Caco-2 (cell line): ENCODE measurements around the gene ZNF276. TPM values are rescaled to one million over a fixed set of nuclear protein-coding genes. Genes with fewer than 3 reads are reported as not detected.
"Not testable (repeated sequence)": the region's sequence is repeated elsewhere in the genome, so short reads cannot be mapped to it uniquely, and the experiment has no call there.

Source experiments
- BruUV-seq: library from RNA; stranded (reverse); fragments of 400-500 nt; replicated peaks from 2 replicates; lab custom pipeline; 2021; lab: Mats Ljungman, UMichigan
- CTCF ChIA-PET: fragments of 300-600 bp; sonication (Branson Sonifier 250); formaldehyde crosslinking; loops from one replicate; lab custom pipeline; 2022; ENCODE audit warnings: antibody characterized with exemption; lab: Charles Lee
- POLR2A ChIA-PET: fragments of 300-600 bp; sonication (Branson Sonifier 250); formaldehyde crosslinking; loops from one replicate; lab custom pipeline; 2022; ENCODE audit warnings: antibody characterized with exemption; lab: Charles Lee
- DNase-seq, 2 experiments: peaks; one replicate each; pipeline versions ENCODE4 v3.0.0 to v3.0.0-alpha.2; 2020 to 2022
- H3K27me3 ChIP-seq: replicated peaks from 2 replicates; pipeline ENCODE4 v1.6.0; 2011; ENCODE audit warnings: low read length; ENCODE audit not compliant: control insufficient read depth, insufficient read depth
- H3K36me3 ChIP-seq: 2 replicates; pipeline ENCODE4 v1.5.1; 2011; ENCODE audit warnings: low read length; ENCODE audit not compliant: control insufficient read depth, insufficient read depth
- H3K4me1 ChIP-seq: fragments of 250-450 bp; sonication (Bioruptor Pico); 2 replicates; pipeline ENCODE4 v1.5.1; 2020; ENCODE audit warnings: mild to moderate bottlenecking
- H3K4me3 ChIP-seq: 2 replicates; pipeline ENCODE4 v1.5.1; 2011; ENCODE audit warnings: low read depth, mild to moderate bottlenecking, control low read depth, low read length
- H3K9me3 ChIP-seq: fragments of 250-450 bp; sonication (Bioruptor Pico); 2 replicates; pipeline ENCODE4 v1.5.1; 2020; ENCODE audit warnings: mild to moderate bottlenecking, moderate library complexity
- H3K27ac Mint-ChIP-seq: one replicate; pipeline ENCODE4 v1.8.0; 2022; ENCODE audit warnings: mixed read lengths; ENCODE audit not compliant: unreplicated experiment
- H3K27me3 Mint-ChIP-seq: one replicate; pipeline ENCODE4 v1.8.0; 2022; ENCODE audit warnings: mixed read lengths; ENCODE audit not compliant: insufficient read depth, unreplicated experiment
- H3K36me3 Mint-ChIP-seq: one replicate; pipeline ENCODE4 v1.8.0; 2022; ENCODE audit warnings: mild to moderate bottlenecking, mixed read lengths; ENCODE audit not compliant: insufficient read depth, unreplicated experiment
- H3K4me1 Mint-ChIP-seq: one replicate; pipeline ENCODE4 v1.8.0; 2022; ENCODE audit warnings: low read depth, mixed read lengths; ENCODE audit not compliant: unreplicated experiment
- H3K4me3 Mint-ChIP-seq: one replicate; pipeline ENCODE4 v1.8.0; 2022; ENCODE audit warnings: mild to moderate bottlenecking, moderate library complexity, mixed read lengths; ENCODE audit not compliant: unreplicated experiment
- H3K9me3 Mint-ChIP-seq: one replicate; pipeline ENCODE4 v1.8.0; 2022; ENCODE audit warnings: mixed read lengths; ENCODE audit not compliant: unreplicated experiment
- intact Hi-C: fragments of 100-400 bp; cut with micrococcal nuclease; formaldehyde crosslinking; loops from one replicate; pipeline ENCODE4 v1.10.0; 2022; ENCODE audit not compliant: unreplicated experiment
- total RNA-seq: library from RNA; stranded (reverse); gene quantifications from 2 replicates; pipeline ENCODE4 v1.2.3, GENCODE V29; 2022
- TF ChIP-seq, protein P1 (sequence below), 2 experiments: fragments of 200-600 bp in 1 of 2; IDR thresholded peaks; 1 replicate in 1 of 2; 2 replicates in 1 of 2; pipeline versions ENCODE4 v1.5.1 to v1.8.0; 2011 to 2022; ENCODE audit warnings: antibody characterized with exemption in 1 of 2, control low read depth in 1 of 2, inconsistent platforms in 1 of 2, low read depth in 1 of 2, low read length in 1 of 2, mild to moderate bottlenecking in 1 of 2, moderate library complexity in 1 of 2; ENCODE audit not compliant: insufficient read depth in 1 of 2, severe bottlenecking in 1 of 2, unreplicated experiment in 1 of 2

Gene ZNF276
- total RNA-seq, 1 experiment from 2014 or later: 28.1 TPM

DNA sequence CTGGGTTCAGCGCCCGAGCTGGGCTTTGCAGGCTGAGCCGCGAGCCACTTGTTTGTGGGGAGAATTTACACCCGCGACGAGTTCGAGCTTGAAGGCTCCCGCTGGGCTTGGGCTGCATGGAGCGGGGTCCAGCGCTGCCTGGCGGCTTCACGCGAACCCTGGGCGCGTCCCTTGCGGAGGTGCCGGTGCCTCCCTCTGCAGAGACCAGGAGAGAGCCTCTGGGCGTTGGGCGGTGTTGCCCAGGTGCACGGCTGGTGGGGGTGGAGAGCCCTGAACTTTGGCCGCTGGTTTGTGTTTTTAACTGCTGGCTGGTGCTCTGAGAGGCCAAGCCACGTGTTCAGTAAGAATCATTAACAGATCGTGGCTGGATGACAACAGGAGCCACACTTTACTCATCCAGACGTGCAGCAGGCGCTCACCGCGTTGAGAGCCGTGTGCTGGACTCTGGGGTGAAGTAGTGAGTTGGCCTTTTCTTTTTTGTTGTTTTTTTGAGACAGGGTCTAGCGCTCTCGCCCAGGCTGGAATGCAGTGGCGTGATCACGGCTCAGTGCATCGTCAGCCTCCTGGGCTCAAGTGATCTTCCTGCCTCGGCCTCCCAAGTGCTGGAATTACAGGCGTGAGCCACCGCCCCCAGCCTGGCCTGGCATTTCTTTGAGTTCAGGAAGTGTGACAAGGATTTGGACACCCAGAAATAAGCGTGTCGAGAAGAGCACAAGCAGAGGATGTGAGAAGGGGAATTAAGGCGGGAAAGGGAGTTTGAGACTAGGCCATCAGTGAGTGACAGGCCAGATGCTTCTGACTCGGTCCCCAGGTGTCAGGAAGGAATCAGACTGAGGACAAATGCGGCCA lies 34.0 kb upstream of the ZNF276 start:
- Histone ChIP-seq H3K9me3 (peaks cover 9% of the 10 kb centered on the region; the same call in 1 of the 2 replicates), H3K4me1 (peaks cover 10% of the 10 kb centered on the region), H3K4me3 (peak overlapping the region; percentile 93), H3K36me3 (peaks cover 12% of the 10 kb centered on the region), H3K27me3 (no peaks in the 10 kb centered on the region)
- TSS peak; percentile 65 for BruUV-seq
- DNase-seq: peak; percentile 95
- H3K27me3 Mint-ChIP-seq: no peaks in the 10 kb centered on the region
- peaks cover 72% of the 10 kb centered on the region for H3K36me3 Mint-ChIP-seq
- peaks cover 14% of the 10 kb centered on the region for H3K9me3 Mint-ChIP-seq
- peaks cover 6% of the 10 kb centered on the region for H3K4me1 Mint-ChIP-seq
- H3K4me3 Mint-ChIP-seq: peak overlapping the region; percentile 71
- ChIA-PET CTCF (interaction anchor here (1.4 to 1.9 kb wide), 2 partner anchors 13 to 88 kb away, joined by 4 to 11 read pairs; partner anchors contain the start of gene SPATA2L), POLR2A (interaction anchor here (1.0 to 1.5 kb wide), 3 partner anchors 13 to 33 kb away, joined by 4 to 14 read pairs (median 6); partner anchors contain the start of genes CHMP1A, SPATA33 and VPS9D1)
- TF ChIP-seq, protein P1, sequence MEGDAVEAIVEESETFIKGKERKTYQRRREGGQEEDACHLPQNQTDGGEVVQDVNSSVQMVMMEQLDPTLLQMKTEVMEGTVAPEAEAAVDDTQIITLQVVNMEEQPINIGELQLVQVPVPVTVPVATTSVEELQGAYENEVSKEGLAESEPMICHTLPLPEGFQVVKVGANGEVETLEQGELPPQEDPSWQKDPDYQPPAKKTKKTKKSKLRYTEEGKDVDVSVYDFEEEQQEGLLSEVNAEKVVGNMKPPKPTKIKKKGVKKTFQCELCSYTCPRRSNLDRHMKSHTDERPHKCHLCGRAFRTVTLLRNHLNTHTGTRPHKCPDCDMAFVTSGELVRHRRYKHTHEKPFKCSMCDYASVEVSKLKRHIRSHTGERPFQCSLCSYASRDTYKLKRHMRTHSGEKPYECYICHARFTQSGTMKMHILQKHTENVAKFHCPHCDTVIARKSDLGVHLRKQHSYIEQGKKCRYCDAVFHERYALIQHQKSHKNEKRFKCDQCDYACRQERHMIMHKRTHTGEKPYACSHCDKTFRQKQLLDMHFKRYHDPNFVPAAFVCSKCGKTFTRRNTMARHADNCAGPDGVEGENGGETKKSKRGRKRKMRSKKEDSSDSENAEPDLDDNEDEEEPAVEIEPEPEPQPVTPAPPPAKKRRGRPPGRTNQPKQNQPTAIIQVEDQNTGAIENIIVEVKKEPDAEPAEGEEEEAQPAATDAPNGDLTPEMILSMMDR (IDR thresholded peaks at IDR 0.05; ENCODE audit: insufficient read depth in 1 of 2, low read depth in 1 of 2, low read length in 1 of 2, severe bottlenecking in 1 of 2, unreplicated experiment in 1 of 2): no peak
- H3K27ac Mint-ChIP-seq: peak overlapping the region; percentile 77
- intact Hi-C loops: loop anchor here (1.0 to 2.0 kb wide), 2 partner anchors 13 to 29 kb away; no protein-coding TSS in a partner anchor

DNA sequence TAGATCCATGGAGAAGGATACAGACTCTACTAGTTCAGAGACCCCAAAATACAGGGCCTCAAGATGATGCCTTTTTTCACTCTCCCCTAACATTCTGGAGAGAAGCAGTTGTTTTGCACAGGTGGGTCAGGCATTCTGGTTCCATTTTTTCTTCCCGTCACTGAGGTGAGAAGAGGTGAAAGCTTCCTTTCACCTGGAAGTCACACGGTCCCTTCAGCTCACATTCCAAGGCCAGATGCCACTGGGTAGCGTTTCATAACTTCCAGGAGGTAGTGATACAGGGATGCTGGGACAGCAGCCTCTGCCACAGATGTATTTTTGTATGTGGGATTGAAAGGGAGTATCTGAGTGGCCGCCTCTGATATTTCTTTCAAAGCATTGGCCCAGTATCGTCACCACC lies 32.9 kb upstream of the ZNF276 start:
- H3K9me3 Mint-ChIP-seq: peaks cover 10% of the 10 kb centered on the region
- H3K27ac Mint-ChIP-seq: peak overlapping the region; percentile 77
- peaks cover 9% of the 10 kb centered on the region; the same call in 1 of the 2 replicates for H3K9me3 ChIP-seq
- H3K27me3 Mint-ChIP-seq: no peaks in the 10 kb centered on the region
- peaks cover 13% of the 10 kb centered on the region for H3K36me3 ChIP-seq
- peaks cover 6% of the 10 kb centered on the region for H3K4me1 Mint-ChIP-seq
- no peaks in the 10 kb centered on the region for H3K27me3 ChIP-seq
- TF ChIP-seq, protein P1 (IDR thresholded peaks at IDR 0.05; ENCODE audit: insufficient read depth in 1 of 2, low read depth in 1 of 2, low read length in 1 of 2, severe bottlenecking in 1 of 2, unreplicated experiment in 1 of 2): no peak
- H3K4me1 ChIP-seq: peaks cover 10% of the 10 kb centered on the region
- no peak overlapping the region for H3K4me3 ChIP-seq
- DNase-seq: no peak
- BruUV-seq: no TSS peak
- peak overlapping the region; percentile 71 for H3K4me3 Mint-ChIP-seq
- H3K36me3 Mint-ChIP-seq: peaks cover 80% of the 10 kb centered on the region
- POLR2A ChIA-PET: interaction anchor here (0.6 kb wide), 1 partner anchor 13 kb away, joined by 3 read pairs; the partner anchor contains the start of gene SPATA2L
- intact Hi-C loops: no loop called here
- CTCF ChIA-PET: interaction anchor here (1.7 kb wide), 1 partner anchor 12 kb away, joined by 4 read pairs; no protein-coding TSS in a partner anchor

DNA sequence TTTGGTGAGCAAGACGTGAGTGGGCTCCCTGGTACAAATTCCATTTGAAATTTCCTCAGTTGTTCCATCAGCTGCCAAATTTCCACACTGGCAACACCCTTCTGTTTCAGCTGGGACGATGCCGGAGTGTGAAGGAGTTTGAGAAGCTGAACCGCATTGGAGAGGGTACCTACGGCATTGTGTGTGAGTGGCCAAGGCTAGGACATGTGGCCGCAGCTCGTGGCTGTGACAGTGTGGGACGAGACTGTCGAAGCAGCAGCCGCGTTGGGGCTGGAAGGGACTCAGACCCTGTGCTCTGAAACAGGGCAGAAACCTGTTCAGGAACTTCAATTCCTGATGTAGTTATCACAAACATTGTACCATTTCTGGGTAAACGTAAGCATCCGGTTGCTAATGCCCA lies 32.2 kb upstream of the ZNF276 start:
- Mint-ChIP-seq H3K4me3 (no peak overlapping the region), H3K27ac (no peak overlapping the region), H3K27me3 (no peaks in the 10 kb centered on the region), H3K36me3 (peaks cover 81% of the 10 kb centered on the region), H3K9me3 (peaks cover 10% of the 10 kb centered on the region), H3K4me1 (peaks cover 6% of the 10 kb centered on the region)
- TF ChIP-seq, protein P1 (IDR thresholded peaks at IDR 0.05; ENCODE audit: insufficient read depth in 1 of 2, low read depth in 1 of 2, low read length in 1 of 2, severe bottlenecking in 1 of 2, unreplicated experiment in 1 of 2): no peak
- Histone ChIP-seq H3K36me3 (peaks cover 13% of the 10 kb centered on the region), H3K4me3 (no peak overlapping the region), H3K27me3 (no peaks in the 10 kb centered on the region), H3K9me3 (peaks cover 6% of the 10 kb centered on the region; the same call in 1 of the 2 replicates), H3K4me1 (peaks cover 10% of the 10 kb centered on the region)
- DNase-seq: no peak
- ChIA-PET CTCF (interaction anchor here (1.7 kb wide), 1 partner anchor 11 kb away, joined by 4 read pairs; no protein-coding TSS in a partner anchor), POLR2A (no interaction called here)
- intact Hi-C loops: no loop called here
- BruUV-seq: no TSS peak

DNA sequence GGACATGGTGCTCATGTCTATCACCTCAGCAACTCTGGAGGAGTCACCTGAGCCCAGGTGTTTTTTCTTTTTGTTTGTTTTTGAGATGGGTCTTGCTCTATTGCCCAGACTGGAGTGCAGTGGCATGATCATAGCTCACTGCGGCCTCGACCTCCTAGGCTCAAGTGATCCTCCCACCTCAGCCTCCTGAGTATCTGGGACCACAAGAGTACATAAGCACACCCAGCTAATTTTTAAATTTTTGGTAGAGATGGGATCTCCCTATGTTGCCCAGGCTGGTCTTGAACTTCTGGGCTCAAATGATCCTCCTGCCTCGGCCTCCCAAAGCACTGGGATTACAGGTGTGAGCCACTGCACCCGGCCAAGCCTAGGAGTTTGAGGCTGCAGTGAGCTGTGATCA lies 31.7 kb upstream of the ZNF276 start:
- ChIA-PET CTCF (interaction anchor here (1.7 kb wide), 1 partner anchor 11 kb away, joined by 4 read pairs; no protein-coding TSS in a partner anchor), POLR2A (interaction anchor here (0.6 kb wide), 1 partner anchor 397 kb away, joined by 3 read pairs; no protein-coding TSS in a partner anchor)
- H3K9me3 Mint-ChIP-seq, H3K27ac Mint-ChIP-seq, H3K4me3 ChIP-seq, H3K4me1 Mint-ChIP-seq, H3K9me3 ChIP-seq, intact Hi-C loops, DNase-seq, H3K4me1 ChIP-seq, BruUV-seq, H3K27me3 Mint-ChIP-seq, H3K4me3 Mint-ChIP-seq, H3K27me3 ChIP-seq: not testable (repeated sequence)
- peaks cover 13% of the 10 kb centered on the region for H3K36me3 ChIP-seq
- H3K36me3 Mint-ChIP-seq: peaks cover 81% of the 10 kb centered on the region
